HuH-7 (cell line): ENCODE measurements around the gene PDCD2L.
A peak's percentile ranks its signal among the peaks of the same experiment; 100 is the strongest.
"Not testable (repeated sequence)": the region's sequence is repeated elsewhere in the genome, so short reads cannot be mapped to it uniquely, and the experiment has no call there.

ENCODE experiments used
- DNase-seq: peaks from one replicate; pipeline ENCODE4 v3.0.0; 2011; ENCODE audit warnings: low spot score

Gene PDCD2L

DNA sequence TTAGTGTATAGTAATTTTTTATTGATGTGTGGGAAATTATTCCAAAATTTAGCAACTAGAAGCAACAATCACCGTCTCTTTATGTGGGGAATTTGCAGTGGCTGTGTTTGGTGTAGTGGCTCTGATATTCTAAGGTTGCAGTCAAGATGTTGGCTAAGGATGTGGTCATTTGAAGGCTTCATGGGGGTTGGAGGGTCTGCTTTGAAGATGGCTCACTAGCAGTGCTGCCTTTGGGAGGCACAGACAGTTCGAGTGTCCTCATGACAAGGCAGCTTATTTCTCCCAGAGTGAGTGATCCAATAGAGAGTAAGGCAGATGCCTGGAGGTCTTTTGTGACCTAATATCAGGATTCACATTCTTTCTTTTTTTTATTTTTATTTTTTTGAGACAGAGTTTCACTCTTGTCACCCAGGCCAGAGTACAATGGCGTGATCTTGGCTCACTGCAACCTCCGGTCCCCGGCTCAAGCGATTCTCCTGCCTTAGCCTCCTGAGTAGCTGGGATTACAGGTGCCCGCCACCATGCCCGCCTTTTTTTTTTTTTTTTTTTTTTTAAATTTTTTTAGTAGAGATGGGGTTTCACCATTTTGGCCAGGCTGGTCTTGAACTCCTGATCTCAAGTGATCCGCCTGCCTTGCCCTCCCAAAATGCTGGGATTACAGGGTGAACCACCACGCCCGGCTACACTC, 30.5 kb upstream of the PDCD2L start:
- DNase-seq: no peak

DNA sequence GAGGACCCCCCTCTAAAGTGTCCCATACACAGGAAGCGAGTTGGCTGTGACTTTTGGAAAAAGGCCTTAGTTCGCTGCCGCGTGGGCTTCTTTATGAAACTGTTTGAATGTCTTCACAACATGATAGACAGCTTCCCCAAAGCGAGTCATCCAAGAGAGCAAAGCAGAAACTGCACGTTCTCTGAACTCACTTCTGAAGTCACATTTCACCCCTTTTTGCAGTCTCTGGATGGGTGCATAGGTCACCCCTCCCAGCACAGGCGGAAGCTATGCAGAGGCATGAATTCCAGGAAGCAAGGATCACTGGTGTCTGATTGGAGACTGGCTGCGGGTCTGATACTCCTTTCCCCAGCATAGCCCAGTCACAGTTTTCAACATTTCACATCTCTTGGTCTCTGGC, 28.6 kb upstream of the PDCD2L start:
- no peak for DNase-seq

DNA sequence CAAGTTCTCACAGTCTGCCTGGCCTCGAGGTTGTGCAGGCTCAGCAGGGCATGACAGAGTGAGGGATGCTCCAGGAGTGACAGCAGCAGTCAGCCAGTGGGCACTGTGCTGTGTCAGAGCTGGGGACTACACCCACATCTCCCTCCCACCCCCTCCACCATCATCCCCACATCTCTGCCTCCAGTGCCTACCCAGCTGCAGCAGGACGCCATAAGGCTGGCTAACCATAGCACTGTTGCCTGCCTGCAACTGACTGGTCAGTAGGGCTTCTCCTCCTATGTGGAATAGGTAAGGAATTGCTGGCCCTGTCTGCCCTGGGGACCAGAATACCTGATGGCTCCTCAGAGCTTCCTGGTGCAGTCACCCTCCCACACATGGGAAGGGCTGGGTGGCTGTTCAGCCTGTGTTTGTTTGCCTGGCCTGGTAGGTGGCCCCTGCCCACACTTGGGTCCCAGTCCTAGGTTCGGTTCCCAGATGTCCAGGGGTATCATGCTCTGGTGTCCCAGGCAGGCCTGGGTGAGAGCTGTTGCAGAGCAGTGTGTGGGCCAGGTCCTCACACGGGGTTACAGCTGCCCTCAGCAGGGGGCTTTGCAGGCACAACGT, 23.5 kb upstream of the PDCD2L start:
- DNase-seq: no peak

DNA sequence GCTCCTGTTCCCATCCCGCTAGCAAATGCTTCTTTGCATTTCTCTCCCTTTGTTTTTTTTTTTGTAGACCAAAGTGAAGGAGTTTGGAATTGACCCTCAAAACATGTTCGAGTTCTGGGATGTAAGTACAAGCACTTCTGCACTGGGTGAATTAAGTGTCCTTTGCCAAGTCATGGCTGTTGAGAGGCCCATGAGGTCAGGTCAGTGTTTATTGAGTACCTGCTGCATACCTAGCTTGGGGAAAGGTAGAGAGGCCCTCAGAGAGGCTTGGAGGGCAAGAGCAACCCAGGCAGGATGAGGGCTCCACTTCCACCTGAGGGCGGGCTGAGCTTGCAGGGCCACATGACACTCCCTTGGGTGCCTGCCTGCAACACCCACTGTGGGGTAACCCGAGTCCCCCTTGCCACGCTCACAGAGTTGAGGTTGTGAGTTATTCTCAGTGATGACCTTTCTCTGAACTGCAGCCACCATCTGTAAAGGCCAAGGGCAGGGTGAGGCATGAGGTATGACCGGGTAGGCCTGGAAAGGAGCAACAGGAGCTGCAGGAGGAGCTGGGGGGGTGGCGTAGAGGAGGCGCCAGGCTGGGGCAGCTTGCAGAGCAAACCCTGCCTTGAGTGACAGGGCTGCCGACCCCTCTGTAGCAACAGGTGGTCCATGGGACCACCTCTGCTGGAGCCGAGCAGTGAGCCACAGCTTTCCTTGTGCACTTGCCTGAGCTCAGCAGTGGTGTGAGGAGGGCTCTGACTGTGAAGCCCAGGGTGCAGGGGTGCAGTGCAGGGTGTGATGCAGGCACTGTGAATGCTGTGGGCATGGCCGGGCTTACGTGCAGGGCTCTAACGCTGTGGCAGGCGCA, 22.6 kb upstream of the PDCD2L start:
- no peak for DNase-seq

DNA sequence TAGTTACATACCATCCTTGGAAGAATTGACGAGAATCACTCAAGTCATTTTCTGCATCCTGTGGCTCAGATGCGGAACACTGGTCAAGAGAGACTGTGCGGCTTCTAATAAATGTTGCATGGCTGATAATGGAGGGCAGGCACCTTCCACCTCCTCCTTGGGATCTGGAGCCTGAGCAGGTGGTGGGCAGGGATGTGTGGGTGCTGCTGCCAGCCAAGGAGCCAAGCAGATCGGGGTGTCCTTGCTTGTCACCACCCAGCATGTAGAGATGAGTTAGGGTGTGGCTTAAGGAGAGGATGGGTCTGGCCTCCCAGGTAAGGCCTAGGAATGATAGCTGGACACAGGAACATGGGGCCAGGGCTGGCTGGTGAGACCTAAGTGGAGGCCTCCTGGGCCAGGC, 21.7 kb upstream of the PDCD2L start:
- no peak for DNase-seq

DNA sequence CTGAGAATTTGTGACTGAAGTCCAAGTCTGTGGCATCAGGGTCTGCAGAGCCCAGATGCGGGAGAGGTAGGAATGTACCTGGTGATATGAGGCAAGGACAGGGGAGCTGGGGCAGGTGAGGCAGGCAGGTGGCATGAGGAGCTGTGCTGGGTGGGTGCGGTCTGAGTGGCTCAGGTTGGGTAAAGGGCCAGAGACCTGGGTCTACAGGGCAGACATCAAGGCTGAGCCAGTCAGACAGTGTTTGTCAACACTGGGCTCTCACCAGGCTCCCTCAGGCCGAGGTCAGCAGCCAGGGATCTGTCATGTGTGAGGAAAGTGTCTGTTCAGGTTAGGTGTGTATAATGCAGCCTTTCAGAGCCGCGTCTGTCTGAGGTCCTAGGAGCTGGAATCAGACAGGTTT, 20.6 kb upstream of the PDCD2L start:
- DNase-seq: no peak

DNA sequence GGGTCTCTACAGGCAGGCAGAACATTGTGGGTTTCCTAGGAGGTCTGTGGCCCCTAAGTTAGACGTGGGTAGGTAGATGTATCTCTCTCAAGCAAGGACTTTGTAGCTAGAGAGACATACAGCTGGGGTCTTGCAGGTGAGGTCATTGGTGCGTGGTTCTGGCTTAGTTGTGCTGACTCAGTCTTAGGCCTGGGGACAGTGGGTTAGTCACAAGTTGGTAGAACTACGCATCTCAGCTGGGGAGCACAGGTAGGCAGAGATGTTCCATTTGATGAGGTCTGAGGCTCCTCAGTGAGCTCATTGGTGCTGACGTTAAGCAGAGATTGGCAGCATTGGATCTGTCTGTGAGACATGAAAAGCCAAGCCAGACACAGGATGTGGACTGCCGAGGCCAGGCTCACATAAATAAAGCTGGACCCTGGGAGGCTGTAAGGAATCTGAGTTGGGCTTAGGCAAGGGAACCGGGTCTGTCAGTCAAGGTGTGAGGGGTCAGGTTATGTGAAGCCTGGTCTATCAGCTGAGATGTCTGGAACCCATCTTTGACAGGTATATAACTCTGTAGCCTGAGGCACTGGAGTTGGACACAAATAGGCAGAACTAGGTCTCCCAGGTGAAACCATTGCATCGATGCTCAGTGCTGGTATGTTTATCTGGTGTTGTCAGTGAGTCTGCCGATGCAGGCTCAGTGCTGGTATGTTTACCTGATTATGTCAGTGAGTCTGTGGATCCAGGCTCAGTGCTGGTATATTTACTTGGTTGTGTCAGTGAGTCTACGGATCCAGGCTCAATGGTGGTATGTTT, 17.4 kb upstream of the PDCD2L start:
- no peak for DNase-seq

DNA sequence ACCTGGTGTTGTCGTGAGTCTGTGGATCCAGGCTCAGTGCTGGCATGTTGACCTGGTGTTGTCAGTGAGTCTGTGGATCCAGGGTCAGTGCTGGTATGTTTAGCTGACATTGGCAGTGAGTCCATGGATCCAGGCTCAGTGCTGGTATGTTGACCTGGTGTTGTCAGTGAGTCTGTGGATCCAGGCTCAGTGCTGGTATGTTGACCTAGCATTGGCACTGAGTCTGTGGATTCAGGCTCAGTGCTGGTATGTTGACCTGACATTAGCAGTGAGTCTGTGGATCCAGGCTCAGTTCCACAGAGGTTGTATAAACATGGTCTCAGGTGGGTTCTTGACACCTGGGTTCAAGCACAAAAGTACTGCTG, 16.8 kb upstream of the PDCD2L start:
- no peak for DNase-seq

DNA sequence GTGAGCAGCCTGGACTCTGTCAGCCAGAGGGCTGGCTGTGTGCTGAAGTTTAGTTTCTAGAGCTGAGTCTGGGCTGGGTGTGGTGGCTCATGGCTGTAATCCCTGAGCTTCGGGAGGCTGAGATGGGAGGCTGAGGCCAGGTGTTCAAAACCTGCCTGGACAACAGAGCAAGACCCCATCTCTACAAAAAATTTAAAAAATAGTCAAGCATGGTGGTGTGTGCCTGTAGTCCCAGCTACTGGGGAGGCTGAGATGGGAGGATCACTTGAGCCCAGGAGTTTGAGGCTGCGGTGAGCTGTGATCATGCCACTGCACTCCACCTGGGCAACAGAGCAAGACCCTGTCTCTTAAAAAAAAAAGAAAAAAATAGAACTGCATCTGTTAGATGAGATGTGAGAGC, 15.5 kb upstream of the PDCD2L start:
- not testable (repeated sequence) for DNase-seq

DNA sequence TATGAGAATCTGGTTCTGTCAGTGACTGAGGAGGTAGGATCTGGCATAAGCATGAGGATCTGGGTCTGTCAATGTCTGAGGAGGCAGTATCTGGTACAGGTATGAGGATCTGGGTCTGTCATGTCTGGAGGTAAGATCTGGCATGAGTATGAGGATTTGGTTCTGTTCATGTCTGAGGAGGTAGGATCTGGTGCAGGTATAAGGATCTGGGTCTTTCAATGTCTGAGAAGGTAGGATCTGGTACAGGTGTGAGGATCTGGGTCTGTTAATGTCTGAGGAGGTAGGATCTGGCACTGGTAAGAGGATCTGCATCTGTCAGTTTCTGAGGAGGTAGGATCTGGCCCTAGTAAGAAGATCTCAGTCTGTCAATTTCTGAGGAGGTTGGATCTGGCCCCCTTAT, 12.4 kb upstream of the PDCD2L start:
- DNase-seq: no peak

DNA sequence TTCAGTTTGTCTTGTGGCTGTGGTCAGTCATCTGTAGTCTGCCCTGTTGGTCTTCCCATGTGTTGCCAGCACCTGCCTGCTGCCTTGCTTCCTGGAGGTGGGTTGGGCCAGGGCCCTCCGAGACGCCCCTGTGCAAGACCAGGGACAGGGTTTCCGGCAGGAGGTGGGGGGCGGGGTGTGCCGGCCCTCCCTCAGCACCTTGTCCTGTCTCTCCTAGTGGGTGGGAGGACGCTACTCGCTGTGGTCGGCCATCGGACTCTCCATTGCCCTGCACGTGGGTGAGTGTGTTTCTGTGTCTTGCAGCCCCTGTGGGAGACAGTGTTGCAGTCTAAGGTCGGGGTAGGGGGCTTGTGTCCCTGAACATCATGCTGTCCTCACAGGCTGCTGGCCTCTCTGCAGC, 11.2 kb upstream of the PDCD2L start:
- DNase-seq: no peak

DNA sequence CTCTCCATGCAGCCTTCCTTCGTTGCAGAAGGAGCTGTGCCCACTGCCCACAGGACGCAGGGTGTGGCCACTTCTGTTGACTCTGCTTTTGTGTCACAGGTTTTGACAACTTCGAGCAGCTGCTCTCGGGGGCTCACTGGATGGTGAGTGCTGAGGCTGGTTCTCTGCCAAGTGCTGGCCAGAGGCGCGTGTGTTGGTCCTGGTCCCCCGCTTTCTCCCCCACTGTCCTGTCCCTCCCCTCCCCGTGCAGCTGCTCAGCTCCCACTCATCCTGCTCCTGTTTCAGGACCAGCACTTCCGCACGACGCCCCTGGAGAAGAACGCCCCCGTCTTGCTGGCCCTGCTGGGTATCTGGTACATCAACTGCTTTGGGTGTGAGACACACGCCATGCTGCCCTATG, 10.6 kb upstream of the PDCD2L start:
- DNase-seq: no peak

DNA sequence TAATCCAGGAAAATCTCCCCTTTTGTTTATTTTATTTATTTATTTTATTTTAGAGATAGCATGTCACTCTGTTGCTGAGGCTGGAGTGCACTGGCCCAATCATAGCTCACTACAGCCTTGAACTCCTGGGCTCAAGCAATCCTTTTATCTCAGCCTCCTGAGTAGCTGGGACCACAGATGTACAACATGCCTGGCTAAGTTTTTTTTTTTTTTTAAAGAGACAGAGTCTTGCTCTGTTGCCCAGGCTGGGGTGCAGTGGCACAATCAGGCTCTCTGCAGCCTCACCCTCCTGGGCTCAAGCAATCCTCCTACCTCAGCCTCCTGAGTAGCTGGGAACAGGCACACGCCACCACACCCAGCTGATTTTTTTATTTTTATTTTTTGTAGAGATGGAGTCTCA, 6.3 kb upstream of the PDCD2L start:
- no peak for DNase-seq

DNA sequence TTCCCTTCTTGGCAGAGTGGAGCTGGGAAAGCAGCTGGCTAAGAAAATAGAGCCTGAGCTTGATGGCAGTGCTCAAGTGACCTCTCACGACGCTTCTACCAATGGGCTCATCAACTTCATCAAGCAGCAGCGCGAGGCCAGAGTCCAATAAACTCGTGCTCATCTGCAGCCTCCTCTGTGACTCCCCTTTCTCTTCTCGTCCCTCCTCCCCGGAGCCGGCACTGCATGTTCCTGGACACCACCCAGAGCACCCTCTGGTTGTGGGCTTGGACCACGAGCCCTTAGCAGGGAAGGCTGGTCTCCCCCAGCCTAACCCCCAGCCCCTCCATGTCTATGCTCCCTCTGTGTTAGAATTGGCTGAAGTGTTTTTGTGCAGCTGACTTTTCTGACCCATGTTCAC, 4.3 kb upstream of the PDCD2L start:
- peak; percentile 1 for DNase-seq

DNA sequence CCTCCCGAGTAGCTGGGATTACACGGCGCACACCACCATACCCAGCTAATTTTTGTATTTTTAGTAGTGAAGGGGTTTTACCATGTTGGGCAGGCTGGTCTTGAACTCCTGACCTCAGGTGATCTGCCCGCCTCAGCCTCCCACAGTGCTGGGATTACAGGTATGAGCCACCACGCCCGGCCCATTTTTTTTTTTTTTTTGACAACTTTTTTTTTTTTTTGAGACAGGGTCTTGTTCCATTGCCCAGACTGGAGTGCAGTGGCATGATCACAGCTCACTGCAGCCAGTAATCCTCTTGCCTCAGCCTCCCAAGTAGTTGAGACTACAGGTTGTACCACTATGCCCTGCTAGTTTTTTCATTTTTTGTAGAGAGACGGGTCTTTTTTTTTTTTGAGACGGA, 3.4 kb upstream of the PDCD2L start:
- not testable (repeated sequence) for DNase-seq

DNA sequence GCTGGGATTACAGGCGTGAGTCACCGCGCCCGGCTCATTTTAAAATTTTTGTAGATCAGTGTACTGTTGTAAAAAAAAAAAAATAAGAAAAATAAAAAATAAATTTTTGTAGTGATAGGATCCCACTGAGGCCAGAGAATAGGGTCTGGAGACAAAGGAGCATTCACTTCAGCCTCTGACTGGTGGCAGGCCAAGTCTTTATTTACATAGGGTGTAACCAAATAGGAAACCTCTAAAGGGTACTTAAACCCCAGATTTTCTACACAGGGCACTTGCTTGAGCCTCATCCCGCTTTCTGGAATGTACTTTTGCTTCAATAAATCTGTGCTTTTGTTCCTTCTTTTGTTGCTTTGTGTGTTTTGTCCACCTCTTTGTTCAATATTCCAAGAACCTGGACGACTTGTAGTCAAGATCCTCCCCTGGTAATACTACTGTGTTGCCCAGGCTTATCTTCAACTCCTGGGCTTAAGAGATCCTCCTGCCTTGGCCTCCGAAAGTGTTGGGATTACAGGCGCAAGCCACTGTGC, 2.1 kb upstream of the PDCD2L start:
- no peak for DNase-seq

DNA sequence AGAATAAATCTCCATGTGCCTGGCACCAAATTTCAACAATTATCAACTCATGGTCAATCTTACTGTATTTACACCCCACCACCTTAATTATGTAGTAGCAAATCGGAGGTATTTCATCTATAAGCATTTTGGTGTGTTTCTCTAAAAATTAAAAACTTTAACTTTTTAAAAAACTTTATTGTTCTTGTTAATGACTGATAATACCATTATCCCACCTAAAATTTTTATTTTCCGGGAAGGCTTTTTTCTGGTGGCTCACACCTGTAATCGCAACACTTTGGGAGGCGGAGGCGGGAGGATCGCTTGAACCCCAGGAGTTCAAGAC, 453 bp upstream of the PDCD2L start:
- no peak for DNase-seq

DNA sequence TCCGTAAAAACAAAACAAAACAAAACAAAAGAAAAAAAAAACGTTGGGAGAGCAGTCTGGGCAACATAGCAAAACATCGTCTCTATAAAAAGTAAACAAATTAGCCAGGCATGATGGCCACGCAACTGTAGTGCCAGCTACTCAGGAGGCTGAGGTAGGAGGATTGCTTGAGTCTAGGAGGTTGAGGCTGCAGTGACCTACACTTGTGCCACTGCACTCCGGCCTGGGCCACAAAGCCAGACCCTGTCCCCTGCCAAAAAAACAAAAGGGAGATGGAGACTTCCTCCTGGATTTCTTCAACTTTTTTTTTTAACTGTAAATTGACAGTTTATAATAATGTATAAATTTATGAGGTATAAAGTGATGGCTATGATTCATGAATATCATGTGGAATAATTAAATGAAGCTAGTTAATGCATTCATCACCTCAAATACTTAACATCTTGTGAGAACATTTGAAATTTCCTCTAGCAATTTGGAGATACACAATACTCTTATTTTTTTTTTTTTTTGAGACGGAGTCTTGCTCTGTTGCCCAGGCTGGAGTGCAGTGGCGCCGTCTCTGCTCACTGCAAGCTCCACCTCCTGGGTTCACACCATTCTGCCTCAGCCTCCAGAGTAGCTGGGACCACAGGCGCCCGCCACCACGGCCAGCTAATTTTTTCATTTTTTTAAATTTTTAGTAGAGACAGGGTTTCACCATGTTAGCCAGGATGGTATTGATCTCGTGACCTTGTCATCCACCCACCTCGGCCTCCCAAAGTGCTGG, 1.9 kb downstream of the PDCD2L start:
- DNase-seq: no peak

DNA sequence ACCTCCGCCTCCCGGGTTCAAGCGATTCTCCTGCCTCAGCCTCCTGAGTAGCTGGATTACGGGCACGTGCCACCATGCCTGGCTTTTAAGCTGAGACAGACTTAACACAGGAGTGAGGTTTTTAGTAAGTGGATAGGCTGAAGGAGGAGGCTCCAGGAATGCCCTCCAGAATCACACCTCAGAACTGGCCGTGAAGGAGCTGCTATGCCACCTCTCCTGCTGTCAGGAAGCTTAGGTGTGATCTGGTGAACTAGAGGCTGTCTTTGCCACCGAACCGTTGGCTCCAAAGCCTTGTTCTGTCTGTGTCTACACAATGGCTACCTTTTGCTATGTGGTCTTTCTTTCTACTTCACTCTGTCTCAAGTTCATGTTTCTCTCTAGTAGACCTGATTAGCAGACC, 4.2 kb downstream of the PDCD2L start:
- no peak for DNase-seq

DNA sequence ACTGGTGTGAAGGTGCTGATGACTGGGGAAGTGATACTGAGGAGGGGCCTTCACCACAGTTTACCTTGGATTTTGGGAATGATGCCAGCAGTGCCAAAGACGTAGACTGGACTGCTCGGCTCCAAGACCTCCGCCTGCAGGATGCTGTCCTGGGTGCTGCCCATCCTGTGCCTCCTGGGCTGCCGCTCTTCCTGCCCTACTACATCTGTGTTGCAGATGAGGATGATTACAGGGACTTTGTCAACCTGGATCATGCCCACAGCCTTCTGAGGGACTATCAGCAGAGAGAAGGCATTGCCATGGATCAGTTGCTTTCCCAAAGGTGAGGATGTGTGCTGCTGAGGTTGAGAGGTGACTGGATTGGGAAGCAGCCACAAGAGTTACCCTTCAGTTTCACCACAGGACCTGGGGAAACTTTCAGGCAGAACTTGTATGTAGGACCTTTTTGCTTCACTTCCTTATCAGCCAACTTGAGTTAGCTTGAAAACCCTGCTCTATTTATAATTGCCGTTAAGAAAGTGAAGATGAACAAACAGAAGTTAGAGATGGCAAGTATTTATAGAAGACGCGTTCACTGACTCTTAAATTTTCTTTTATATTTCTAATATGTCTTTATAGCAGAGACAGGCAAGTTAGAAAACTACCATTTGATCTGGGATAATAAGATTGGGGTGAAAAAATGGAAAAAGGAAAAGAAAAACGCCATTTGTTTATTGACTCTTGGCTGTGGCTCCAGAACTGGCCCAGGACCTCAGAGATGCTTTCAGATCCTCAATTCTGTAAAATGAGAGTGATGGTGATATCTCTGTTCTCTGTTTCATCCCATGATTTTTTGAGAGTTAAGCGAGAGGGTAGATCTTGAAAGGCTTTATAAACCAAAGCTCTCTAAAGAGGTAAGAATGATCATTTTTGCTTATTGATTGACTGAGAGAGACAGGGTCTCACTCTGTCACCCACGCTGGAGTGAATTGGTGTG, 5.3 kb downstream of the PDCD2L start:
- DNase-seq: no peak

DNA sequence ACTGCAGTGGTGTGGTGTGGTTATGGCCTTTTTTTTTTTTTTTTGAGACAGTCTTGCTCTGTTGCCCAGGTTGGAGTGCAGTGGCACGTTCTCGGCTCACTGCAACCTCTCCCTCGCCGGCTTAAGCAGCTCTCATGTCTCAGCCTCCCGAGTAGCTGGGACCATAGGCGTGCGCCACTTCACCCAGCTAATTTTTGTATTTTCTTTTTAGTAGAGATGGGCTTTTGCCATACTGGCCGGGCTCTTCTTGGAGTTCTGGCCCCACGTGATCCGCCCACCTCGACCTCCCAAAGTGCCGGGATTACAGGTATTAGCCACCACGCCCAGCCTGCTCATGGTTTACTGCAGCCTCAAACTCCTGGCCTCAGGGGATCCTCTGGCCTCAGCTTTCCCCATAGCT, 7.0 kb downstream of the PDCD2L start:
- no peak for DNase-seq
